ENCODE results near the gene MAML1. TPM values are rescaled to one million over a fixed set of nuclear protein-coding genes. Genes with fewer than 3 reads are reported as not detected.
A peak's percentile ranks its signal among the peaks of the same experiment; 100 is the strongest.

MAML1 gene
- total and polyA plus RNA-seq, 2 donors (not counting 1 experiment from before 2014, with no cell fraction given) = 12.0 to 50.6 TPM

GRCh38 chr5:179762079-179762780 lies 29.6 kb downstream of the MAML1 start:
- WGBS (ENCODE audit: insufficient coverage) = 41% methylated on average over 8 of the region's 10 CpGs
- no peak overlapping the region for H3K9ac ChIP-seq (ENCODE audit: low read length)
- ATAC-seq (ENCODE audit: low read depth) (peak; percentile 84), DNase-seq (peak; percentile 66)
- no peak overlapping the region for H3K4me3 ChIP-seq (ENCODE audit: control extremely low read depth in 1 of 5, extremely low read depth in 1 of 5, insufficient read depth in 1 of 5, low read depth in 2 of 5, low read length in 4 of 5)
- H3K4me3 Mint-ChIP-seq = no peak overlapping the region
- H3K27ac ChIP-seq (ENCODE audit: low read length in 2 of 2) = peak overlapping the region in 1 of 2 donors; percentile 68
- H4K20me1 ChIP-seq (ENCODE audit: control insufficient read depth, insufficient read depth, low read length, poor library complexity, severe bottlenecking) = peaks cover 91% of the 10 kb centered on the region
- peak overlapping the region; percentile 70 for H3K27ac Mint-ChIP-seq
- no peak for TF ChIP-seq CTCF (IDR thresholded peaks at IDR 0.05)
- TF ChIP-seq EZH2 (IDR thresholded peaks at IDR 0.05; ENCODE audit: borderline replicate concordance, insufficient read depth, low read depth, low read length, poor library complexity, severe bottlenecking) = no peak
- H3K27me3 Mint-ChIP-seq = no peaks in the 10 kb centered on the region
- H3K4me1 Mint-ChIP-seq = peaks cover 44% of the 10 kb centered on the region
- H3K9me3 ChIP-seq (ENCODE audit: control extremely low read depth in 1 of 3, control insufficient read depth in 2 of 3, insufficient read depth in 1 of 3, low read length in 2 of 3) = no peaks in the 10 kb centered on the region
- POLR2A ChIA-PET = interaction anchor here (0.8 to 1.6 kb wide), 2 partner anchors 30 to 33 kb away, joined by 3 to 8 read pairs; partner anchors contain the start of gene MAML1
- H3K36me3 ChIP-seq (replicated peaks in 1 of 2; ENCODE audit: control extremely low read depth in 1 of 2, control insufficient read depth in 1 of 2, extremely low read depth in 1 of 2, insufficient read depth in 2 of 2, low read length in 1 of 2) = peaks cover 0 to 25% of the 10 kb centered on the region in 2 experiments
- CTCF ChIA-PET = interaction anchor here (0.9 to 3.8 kb wide), 25 partner anchors 8 to 330 kb away, joined by 3 to 25 read pairs (median 6); partner anchors contain the start of genes LTC4S, MAML1, SQSTM1 and TBC1D9B
- intact Hi-C loops (cut with micrococcal nuclease) = loop anchor here (2.0 to 5.0 kb wide), 3 partner anchors 29 to 595 kb away; partner anchors contain the start of genes CANX and MAML1
- peaks cover 84% of the 10 kb centered on the region for H3K79me2 ChIP-seq (ENCODE audit: control insufficient read depth, insufficient read depth, low read length)
- peaks cover 17 to 32% of the 10 kb centered on the region in 2 donors for H3K4me1 ChIP-seq (ENCODE audit: control insufficient read depth in 2 of 2, insufficient read depth in 2 of 2, low read length in 2 of 2)
- H3K27me3 ChIP-seq (replicated peaks in 1 of 4; ENCODE audit: control extremely low read depth in 1 of 4, control insufficient read depth in 3 of 4, insufficient read depth in 4 of 4, low read length in 3 of 4) = no peaks in the 10 kb centered on the region
- H3K9me3 Mint-ChIP-seq (ENCODE audit: insufficient read depth) = no peaks in the 10 kb centered on the region
- no peak overlapping the region for H2AFZ ChIP-seq (ENCODE audit: insufficient read depth, low read depth, low read length, poor library complexity, severe bottlenecking)
- peak overlapping the region; percentile 53 for H3K4me2 ChIP-seq (replicated peaks; ENCODE audit: low read depth, low read length, poor library complexity, severe bottlenecking)

GRCh38 chr5:179762781-179763176 lies 30.2 kb downstream of the MAML1 start:
- H2AFZ ChIP-seq (ENCODE audit: insufficient read depth, low read depth, low read length, poor library complexity, severe bottlenecking) = no peak overlapping the region
- no peak overlapping the region for H3K4me3 ChIP-seq (ENCODE audit: control extremely low read depth in 1 of 5, extremely low read depth in 1 of 5, insufficient read depth in 1 of 5, low read depth in 2 of 5, low read length in 4 of 5)
- H3K4me1 Mint-ChIP-seq = peaks cover 43% of the 10 kb centered on the region
- H3K9me3 Mint-ChIP-seq (ENCODE audit: insufficient read depth) = no peaks in the 10 kb centered on the region
- H3K27ac Mint-ChIP-seq = no peak overlapping the region
- DNase-seq (no peak), ATAC-seq (ENCODE audit: low read depth) (no peak)
- H3K36me3 ChIP-seq (replicated peaks in 1 of 2; ENCODE audit: control extremely low read depth in 1 of 2, control insufficient read depth in 1 of 2, extremely low read depth in 1 of 2, insufficient read depth in 2 of 2, low read length in 1 of 2) = peaks cover 1 to 29% of the 10 kb centered on the region in 2 experiments
- no peak overlapping the region for H3K4me2 ChIP-seq (replicated peaks; ENCODE audit: low read depth, low read length, poor library complexity, severe bottlenecking)
- ChIA-PET POLR2A (interaction anchor here (1.6 kb wide), 1 partner anchor 30 kb away, joined by 8 read pairs; the partner anchor contains the start of gene MAML1), CTCF (interaction anchor here (0.7 to 3.8 kb wide), 36 partner anchors 9 to 329 kb away, joined by 3 to 25 read pairs (median 4); partner anchors contain the start of genes LTC4S, MAML1, SQSTM1 and TBC1D9B)
- WGBS (ENCODE audit: insufficient coverage) = no CpG with 5 or more reads among the region's 3 CpGs
- TF ChIP-seq CTCF (IDR thresholded peaks at IDR 0.05) = no peak
- TF ChIP-seq EZH2 (IDR thresholded peaks at IDR 0.05; ENCODE audit: borderline replicate concordance, insufficient read depth, low read depth, low read length, poor library complexity, severe bottlenecking) = no peak
- H3K4me3 Mint-ChIP-seq = no peak overlapping the region
- no peaks in the 10 kb centered on the region for H3K27me3 ChIP-seq (replicated peaks in 1 of 4; ENCODE audit: control extremely low read depth in 1 of 4, control insufficient read depth in 3 of 4, insufficient read depth in 4 of 4, low read length in 3 of 4)
- peaks cover 84% of the 10 kb centered on the region for H3K79me2 ChIP-seq (ENCODE audit: control insufficient read depth, insufficient read depth, low read length)
- H3K4me1 ChIP-seq (ENCODE audit: control insufficient read depth in 2 of 2, insufficient read depth in 2 of 2, low read length in 2 of 2) = peaks cover 17 to 32% of the 10 kb centered on the region in 2 donors
- H3K27ac ChIP-seq (ENCODE audit: low read length in 2 of 2) = peak overlapping the region in 1 of 2 donors; percentile 68
- no peaks in the 10 kb centered on the region for H3K9me3 ChIP-seq (ENCODE audit: control extremely low read depth in 1 of 3, control insufficient read depth in 2 of 3, insufficient read depth in 1 of 3, low read length in 2 of 3)
- no peak overlapping the region for H3K9ac ChIP-seq (ENCODE audit: low read length)
- intact Hi-C loops (cut with micrococcal nuclease) = loop anchor here (1.0 to 5.0 kb wide), 7 partner anchors 30 to 595 kb away; partner anchors contain the start of genes CANX, MAML1 and MRNIP
- H4K20me1 ChIP-seq (ENCODE audit: control insufficient read depth, insufficient read depth, low read length, poor library complexity, severe bottlenecking) = peaks cover 91% of the 10 kb centered on the region
- H3K27me3 Mint-ChIP-seq = no peaks in the 10 kb centered on the region

Data from B cell (primary cell).